HCT116 (cell line): Measurements from ENCODE around the gene CEP55. TPM values are rescaled to one million over a fixed set of nuclear protein-coding genes. Genes with fewer than 3 reads are reported as not detected.

Source experiments
- ATAC-seq: fragments of 200-7000 bp; cut with Tn5 transposase; 2 replicates; pipeline ENCODE4 v1.9.1; 2020; ENCODE audit warnings: mild to moderate bottlenecking, moderate library complexity
- BruUV-seq: library from RNA; stranded (reverse); fragments of 400-500 nt; replicated peaks from 2 replicates; lab custom pipeline; 2021; lab: Mats Ljungman, UMichigan
- CTCF ChIA-PET: fragments of 300-600 bp; sonication (Branson Sonifier 250); formaldehyde crosslinking; loops from one replicate; lab custom pipeline; 2021; ENCODE audit warnings: antibody characterized with exemption; lab: Charles Lee
- POLR2A ChIA-PET: fragments of 300-600, 350-600 bp; sonication (Branson Sonifier 250); formaldehyde crosslinking; loops from one replicate; lab custom pipeline; 2021; ENCODE audit warnings: antibody characterized with exemption; lab: Charles Lee
- RAD21 ChIA-PET, 2 experiments: fragments of 300-600 bp; sonication (Branson Sonifier 250); formaldehyde crosslinking; loops; one replicate each; lab custom pipeline; 2023; ENCODE audit warnings: low total read pairs in 2 of 2; ENCODE audit not compliant: uncharacterized antibody in 2 of 2, unreplicated experiment in 2 of 2, low non-redundant PET in 1 of 2; lab: Charles Lee
- DNase-seq: peaks from one replicate; pipeline ENCODE4 v3.0.0-alpha.2; 2010; ENCODE audit warnings: low read depth, low spot score
- H2AFZ ChIP-seq: fragments of 200-600 bp; shearing (Covaris generic), sonication (generic); 2 replicates; pipeline ENCODE4 v1.6.1; 2017; ENCODE audit warnings: low read depth, mixed run types, mixed read lengths, antibody characterized with exemption, low read length; ENCODE audit not compliant: poor library complexity, severe bottlenecking
- H3K27ac ChIP-seq: 2 replicates; pipeline ENCODE4 v1.5.1; 2012; ENCODE audit warnings: low read depth, low read length
- H3K27me3 ChIP-seq: fragments of 200-600 bp; sonication (generic); 2 replicates; pipeline ENCODE4 v1.6.1; 2016; ENCODE audit warnings: mixed run types, low read length, mixed read lengths; ENCODE audit not compliant: insufficient read depth
- H3K36me3 ChIP-seq, 2 experiments: fragments of 200-500 bp in 1 of 2; fragments of 200-600 bp in 1 of 2; sonication (Bioruptor generic) in 1 of 2; sonication (generic) in 1 of 2; 2 replicates each; pipeline versions ENCODE4 v1.5.1 to v1.6.1; 2014 to 2016; ENCODE audit warnings: low read length in 2 of 2, inconsistent platforms in 1 of 2, mixed read lengths in 1 of 2, mixed run types in 1 of 2; ENCODE audit not compliant: insufficient read depth in 2 of 2, control insufficient read depth in 1 of 2
- H3K4me1 ChIP-seq, 2 experiments: fragments of 200-600 bp in 1 of 2; sonication (generic) in 1 of 2; 2 replicates each; pipeline versions ENCODE4 v1.5.1 to v1.6.1; 2012 to 2017; ENCODE audit warnings: low read length in 2 of 2, inconsistent platforms in 1 of 2, mild to moderate bottlenecking in 1 of 2, mixed read lengths in 1 of 2, mixed run types in 1 of 2, moderate library complexity in 1 of 2; ENCODE audit not compliant: insufficient read depth in 2 of 2, control insufficient read depth in 1 of 2
- H3K4me2 ChIP-seq: fragments of 200-600 bp; sonication (generic); 2 replicates; pipeline ENCODE4 v1.6.1; 2017; ENCODE audit warnings: mixed run types, low read length, mixed read lengths
- H3K4me3 ChIP-seq, 2 experiments: fragments of 200-600 bp in 1 of 2; sonication (generic) in 1 of 2; replicated peaks in 1 of 2; 2 replicates each; pipeline ENCODE4 v1.5.1; 2011 to 2016; ENCODE audit warnings: low read length in 2 of 2, control low read depth in 1 of 2, low read depth in 1 of 2, mild to moderate bottlenecking in 1 of 2, mixed read lengths in 1 of 2, mixed run types in 1 of 2
- H3K79me2 ChIP-seq: fragments of 200-600 bp; sonication (generic); 2 replicates; pipeline ENCODE4 v1.6.1; 2017; ENCODE audit warnings: mild to moderate bottlenecking, mixed run types, low read length, moderate library complexity, mixed read lengths; ENCODE audit not compliant: insufficient read depth
- H3K9ac ChIP-seq: fragments of 200-600 bp; sonication (generic); 2 replicates; pipeline ENCODE4 v1.6.1; 2016; ENCODE audit warnings: low read length, mixed read lengths
- H3K9me2 ChIP-seq: fragments of 200-600 bp; sonication (generic), shearing (Covaris generic); 2 replicates; pipeline ENCODE4 v1.6.1; 2017; ENCODE audit warnings: mixed run types, mild to moderate bottlenecking, moderate library complexity; ENCODE audit not compliant: insufficient read depth
- H3K9me3 ChIP-seq, 2 experiments: fragments of 200-500 bp in 1 of 2; fragments of 200-600 bp in 1 of 2; sonication (Bioruptor generic) in 1 of 2; sonication (generic) in 1 of 2; 2 replicates each; pipeline ENCODE4 v1.6.1; 2014 to 2017; ENCODE audit warnings: low read length in 2 of 2, mixed read lengths in 2 of 2, inconsistent platforms in 1 of 2, low read depth in 1 of 2, mild to moderate bottlenecking in 1 of 2, mixed run types in 1 of 2, moderate library complexity in 1 of 2; ENCODE audit not compliant: control insufficient read depth in 1 of 2, insufficient read depth in 1 of 2
- H4K20me1 ChIP-seq: fragments of 200-600 bp; sonication (generic), shearing (Covaris generic); 2 replicates; pipeline ENCODE4 v1.6.1; 2017; ENCODE audit warnings: mixed run types, mild to moderate bottlenecking, moderate library complexity; ENCODE audit not compliant: insufficient read depth
- CEBPB ChIP-seq: IDR thresholded peaks from 2 replicates; pipeline ENCODE4 v1.6.1; 2012; ENCODE audit warnings: low read depth
- EGR1 ChIP-seq: IDR thresholded peaks from 2 replicates; pipeline ENCODE4 v1.6.1; 2012; ENCODE audit warnings: low read depth
- ELF1 ChIP-seq: IDR thresholded peaks from 2 replicates; pipeline ENCODE4 v1.6.1; 2012; ENCODE audit warnings: low read depth, borderline replicate concordance
- EZH2 ChIP-seq: fragments of 200-600 bp; sonication (generic); IDR thresholded peaks from 2 replicates; pipeline ENCODE4 v1.6.1; 2017; ENCODE audit warnings: antibody characterized with exemption, mixed run types
- EZH2phosphoT487 ChIP-seq: fragments of 200-600 bp; IDR thresholded peaks from 2 replicates; pipeline ENCODE4 v1.6.1; 2018; ENCODE audit warnings: antibody characterized with exemption, borderline replicate concordance
- FOSL1 ChIP-seq: IDR thresholded peaks from 2 replicates; pipeline ENCODE4 v1.6.1; 2012; ENCODE audit warnings: low read depth
- RAD21 ChIP-seq: IDR thresholded peaks from 2 replicates; pipeline ENCODE4 v1.6.1; 2012; ENCODE audit warnings: low read depth, mild to moderate bottlenecking
- SP1 ChIP-seq: IDR thresholded peaks from 2 replicates; pipeline ENCODE4 v1.6.1; 2012; ENCODE audit warnings: low read depth
- SRF ChIP-seq: IDR thresholded peaks from 2 replicates; pipeline ENCODE4 v1.6.1; 2012; ENCODE audit warnings: low read depth
- TCF7L2 ChIP-seq: IDR thresholded peaks from 2 replicates; pipeline ENCODE4 v1.7.0; 2011; ENCODE audit warnings: borderline replicate concordance, inconsistent platforms; ENCODE audit not compliant: insufficient read depth, insufficient read length; ENCODE audit errors: extremely low read depth
- YY1 ChIP-seq: IDR thresholded peaks from 2 replicates; pipeline ENCODE4 v1.6.1; 2011; ENCODE audit warnings: low read length, low read depth, moderate library complexity, mild to moderate bottlenecking; ENCODE audit not compliant: insufficient replicate concordance; ENCODE audit errors: extremely low read depth
- ZFX ChIP-seq: fragments of 450-650 bp; IDR thresholded peaks from 2 replicates; pipeline ENCODE4 v1.6.1; 2017
- intact Hi-C: fragments of 100-400 bp; cut with micrococcal nuclease; formaldehyde crosslinking; loops from 2 replicates; pipeline ENCODE4 v1.10.0; 2022
- total RNA-seq: library from RNA; stranded (reverse); gene quantifications from one replicate; pipeline ENCODE4 v1.2.1, GENCODE V29; 2021; ENCODE audit not compliant: unreplicated experiment
- TF ChIP-seq, protein P1 (sequence below): IDR thresholded peaks from 2 replicates; pipeline ENCODE4 v1.6.1; 2012
- TF ChIP-seq, protein P2 (sequence below): IDR thresholded peaks from 2 replicates; pipeline ENCODE4 v1.6.1; 2012

CEP55 gene
- total RNA-seq, 1 experiment from 2014 or later: 63.7 TPM

DNA sequence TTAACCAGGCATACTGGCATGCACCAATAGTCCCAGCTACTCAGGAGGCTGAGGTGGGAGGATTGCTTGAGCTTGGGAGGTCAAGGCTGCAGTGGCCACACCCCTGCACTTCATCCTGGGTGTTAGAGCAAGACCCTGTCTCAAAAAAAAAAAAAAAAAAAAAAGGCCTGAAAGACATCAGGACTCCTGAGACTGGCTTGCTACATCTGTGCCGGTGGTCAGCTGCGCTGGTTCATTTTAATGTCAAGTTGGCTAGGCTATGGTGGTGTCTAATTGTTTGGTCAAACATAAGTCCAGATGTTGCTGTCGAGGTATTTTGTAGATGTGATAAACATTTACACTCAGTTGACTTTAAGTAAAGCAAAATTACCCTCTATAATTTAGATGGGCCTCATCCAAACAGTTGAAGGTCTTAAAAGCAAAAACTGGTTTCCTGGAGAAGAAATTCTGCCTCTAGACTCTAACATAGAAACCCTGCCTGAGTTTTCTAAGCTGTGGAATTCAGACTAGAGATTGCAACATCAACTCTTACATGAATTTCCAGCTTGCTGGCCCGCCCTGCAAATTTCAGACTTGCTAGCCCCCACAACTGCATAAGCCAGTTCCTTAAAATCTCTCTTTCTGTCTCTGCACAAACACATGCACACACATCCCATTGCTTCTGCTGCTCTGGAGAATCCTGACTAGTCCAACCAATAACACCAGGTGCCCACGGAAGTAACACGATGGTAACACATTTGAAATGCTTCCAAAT is 32.5 kb upstream of the CEP55 start:
- RAD21 ChIA-PET: no interaction called here
- Histone ChIP-seq H2AFZ (no peak overlapping the region), H3K4me3 (no peak overlapping the region), H3K4me1 (peaks cover 88 to 93% of the 10 kb centered on the region in 2 experiments), H3K27ac (peak overlapping the region; percentile 98), H3K79me2 (peaks cover 94% of the 10 kb centered on the region), H3K9me3 (no peaks in the 10 kb centered on the region), H3K9ac (peak overlapping the region; percentile 65), H3K27me3 (no peaks in the 10 kb centered on the region), H3K4me2 (peak overlapping the region; percentile 76), H3K36me3 (peaks cover 0 to 13% of the 10 kb centered on the region in 2 experiments; a peak in 1 of 4 replicates), H4K20me1 (no peaks in the 10 kb centered on the region), H3K9me2 (no peaks in the 10 kb centered on the region)
- POLR2A ChIA-PET: interaction anchor here (0.8 to 3.3 kb wide), 4 partner anchors 11 to 34 kb away, joined by 4 to 49 read pairs (median 18); no protein-coding TSS in a partner anchor
- DNase-seq: no peak
- no TSS peak for BruUV-seq
- no peak for ATAC-seq
- TF ChIP-seq YY1: no peak
- no peak for TF ChIP-seq RAD21
- no peak for TF ChIP-seq EZH2
- TF ChIP-seq EZH2phosphoT487: no peak
- TF ChIP-seq FOSL1: no peak
- no peak for TF ChIP-seq SP1
- TF ChIP-seq, protein P1, sequence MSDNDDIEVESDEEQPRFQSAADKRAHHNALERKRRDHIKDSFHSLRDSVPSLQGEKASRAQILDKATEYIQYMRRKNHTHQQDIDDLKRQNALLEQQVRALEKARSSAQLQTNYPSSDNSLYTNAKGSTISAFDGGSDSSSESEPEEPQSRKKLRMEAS: no peak
- TF ChIP-seq CEBPB: no peak
- TF ChIP-seq SRF: no peak
- no peak for TF ChIP-seq EGR1
- no peak for TF ChIP-seq TCF7L2
- no peak for TF ChIP-seq ELF1
- no peak for TF ChIP-seq ZFX
- TF ChIP-seq, protein P2, sequence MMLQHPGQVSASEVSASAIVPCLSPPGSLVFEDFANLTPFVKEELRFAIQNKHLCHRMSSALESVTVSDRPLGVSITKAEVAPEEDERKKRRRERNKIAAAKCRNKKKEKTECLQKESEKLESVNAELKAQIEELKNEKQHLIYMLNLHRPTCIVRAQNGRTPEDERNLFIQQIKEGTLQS: no peak
- CTCF ChIA-PET: no interaction called here
- intact Hi-C loops: no loop called here
